NCI-H1417 treated with DMSO at 0.1 percent for 48 hours (cell line): ENCODE results near the gene ARHGAP44.

Source experiments
- DNase-seq: peaks from one replicate; lab custom pipeline; 2025; lab: John Stamatoyannopoulos, UW

The ARHGAP44 gene

DNA sequence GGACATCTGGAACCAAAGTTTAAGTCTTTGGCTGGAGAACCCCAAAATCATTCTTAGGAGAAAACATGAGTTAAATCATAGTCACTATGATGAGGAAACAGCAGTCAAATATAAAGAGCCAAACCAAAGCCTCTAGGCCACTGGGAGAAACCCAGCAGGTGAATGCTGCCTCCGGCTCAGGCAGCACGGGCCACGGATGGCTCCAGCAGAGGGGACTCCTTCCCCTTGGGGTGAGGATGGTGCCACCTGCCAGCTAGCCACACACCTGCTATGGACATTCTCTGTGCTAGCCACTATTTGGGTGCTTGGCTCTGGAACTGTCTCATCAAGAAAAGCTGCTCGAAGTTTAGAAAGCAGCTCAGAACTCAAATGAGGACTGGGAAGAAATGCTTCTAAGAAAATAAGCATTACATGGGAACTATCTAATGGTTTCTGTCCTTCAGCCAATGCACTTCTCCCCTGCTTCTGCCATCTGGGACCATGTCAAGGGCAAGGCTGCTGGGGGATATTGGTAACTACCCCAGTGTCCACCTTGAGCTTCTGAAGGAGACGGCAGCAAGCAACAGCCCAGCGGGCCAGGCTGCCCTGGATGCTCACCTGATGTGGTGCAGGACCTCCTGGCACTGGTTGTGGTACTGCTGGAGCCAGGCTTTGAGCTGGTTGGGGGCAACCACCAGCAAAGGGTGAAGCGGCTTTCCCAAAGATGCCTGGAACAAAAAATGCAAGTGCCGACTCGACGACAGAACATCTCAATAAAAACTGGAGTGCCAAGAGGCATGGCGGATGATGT is 206.0 kb downstream of the ARHGAP44 start:
- DNase-seq, result no peak

DNA sequence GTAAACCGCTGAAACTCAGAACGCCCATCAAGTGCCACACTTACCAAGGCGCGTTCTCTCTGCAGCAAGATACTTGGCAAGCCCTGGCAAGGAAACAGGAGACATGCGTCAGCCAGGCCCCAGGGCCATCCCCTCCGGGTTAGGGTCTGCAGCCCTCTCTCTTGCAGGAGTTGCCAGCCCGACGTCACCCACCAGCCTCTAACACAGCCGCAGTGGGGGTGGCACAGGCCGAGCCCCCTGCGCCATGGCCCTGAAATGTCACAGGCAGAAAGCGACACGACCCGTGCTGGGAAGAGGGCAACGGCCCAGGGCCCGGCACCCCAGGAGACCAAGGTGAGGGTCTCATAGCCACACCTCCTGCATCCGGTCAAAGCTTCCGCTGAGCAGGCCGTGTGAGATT is 206.6 kb downstream of the ARHGAP44 start:
- DNase-seq, result no peak

DNA sequence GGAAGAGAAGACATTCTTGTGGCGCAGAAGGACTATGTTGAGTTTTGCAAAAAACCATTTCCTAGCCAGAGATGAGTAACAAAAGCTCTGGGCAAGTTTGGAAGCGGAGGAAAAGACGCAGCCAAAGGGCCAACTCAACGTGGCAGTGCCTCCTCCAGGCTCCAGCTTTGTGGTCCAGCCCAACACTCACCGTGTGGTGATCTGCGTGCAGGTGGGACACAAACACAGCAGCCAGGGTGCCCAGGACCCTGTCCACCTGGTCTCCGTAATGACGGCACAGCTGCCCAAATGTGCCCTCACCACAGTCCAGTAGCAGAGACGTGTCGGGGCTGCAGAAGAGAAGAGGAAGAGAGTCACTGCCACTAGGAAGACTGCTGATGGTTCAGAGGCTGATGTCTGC is 207.1 kb downstream of the ARHGAP44 start:
- DNase-seq, result no peak

DNA sequence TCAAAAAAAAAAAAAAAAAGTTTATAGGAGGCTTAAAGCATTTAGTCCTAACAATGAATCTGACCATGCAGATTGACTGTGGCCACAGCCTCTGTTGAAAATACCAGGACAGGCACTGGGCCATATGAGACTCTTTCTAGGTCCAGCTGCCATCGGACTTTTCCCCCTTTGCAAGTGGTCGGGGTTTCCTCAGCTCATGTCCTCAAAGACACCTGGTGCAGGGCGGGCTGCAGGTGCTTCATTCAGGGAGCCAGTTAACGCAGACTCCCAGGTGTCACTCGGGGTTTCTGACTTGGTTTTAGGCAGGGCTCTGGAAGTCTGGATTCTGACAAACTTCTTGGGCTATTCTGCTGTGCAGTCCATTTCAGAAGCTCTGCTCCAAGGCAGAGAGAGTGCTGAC is 207.6 kb downstream of the ARHGAP44 start:
- DNase-seq, result no peak

DNA sequence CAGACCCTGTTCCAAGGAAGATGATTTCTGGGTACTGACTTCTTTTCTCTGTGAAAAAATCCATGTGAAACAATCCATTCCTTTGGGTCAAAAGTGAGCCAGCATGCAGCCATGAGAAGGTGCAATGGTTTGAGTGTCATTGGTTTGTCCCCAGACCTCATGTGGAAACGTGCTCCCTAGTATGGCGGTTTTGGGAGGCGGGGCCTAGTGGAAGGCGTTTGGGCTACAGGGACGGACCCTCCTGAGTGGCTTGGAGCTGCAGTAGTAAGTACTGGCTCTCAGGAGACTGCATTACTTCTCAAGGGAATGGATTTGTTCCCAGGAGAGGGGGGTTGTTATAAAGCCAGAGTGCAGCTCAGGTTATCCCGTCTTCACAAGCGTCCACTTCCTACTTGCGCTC is 209.2 kb downstream of the ARHGAP44 start:
- no peak for DNase-seq

DNA sequence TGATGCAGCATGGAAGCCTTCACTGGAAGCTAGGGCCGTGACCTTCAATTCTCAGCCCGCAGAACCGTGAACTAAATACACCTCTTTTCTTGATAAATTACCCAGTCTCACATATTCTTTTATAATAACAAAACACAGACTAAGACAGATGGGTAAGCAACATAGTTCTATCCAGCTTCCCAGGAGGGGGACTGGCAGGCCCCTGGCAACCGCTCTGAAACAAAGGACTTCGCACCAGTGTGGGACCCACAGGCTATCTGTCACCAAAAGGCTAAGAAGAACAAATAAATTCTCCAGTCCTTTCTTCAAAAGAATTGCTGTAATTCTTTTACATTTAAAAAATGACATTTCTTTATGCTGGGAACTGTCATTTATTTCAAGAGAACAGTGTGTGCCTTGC is 209.6 kb downstream of the ARHGAP44 start:
- DNase-seq, result no peak

DNA sequence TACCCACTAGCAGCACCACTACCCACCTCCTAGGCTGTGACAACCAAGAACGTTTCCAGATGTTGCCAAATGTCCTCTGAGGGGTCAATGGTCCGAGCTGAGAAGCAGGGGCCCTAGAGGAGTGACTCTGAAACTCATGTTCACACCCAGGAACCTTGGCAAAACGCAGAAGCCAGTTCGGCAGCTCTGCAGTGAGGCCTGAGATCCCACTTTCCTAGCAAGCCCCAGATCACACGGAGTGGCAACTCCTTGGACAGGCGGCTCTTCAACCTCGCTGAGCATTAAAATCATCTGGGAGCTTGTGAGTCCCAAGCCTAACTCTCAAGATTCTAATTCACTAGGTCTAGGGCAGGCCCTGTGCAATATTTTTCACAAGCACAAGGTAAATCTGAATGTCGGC is 211.3 kb downstream of the ARHGAP44 start:
- no peak for DNase-seq

DNA sequence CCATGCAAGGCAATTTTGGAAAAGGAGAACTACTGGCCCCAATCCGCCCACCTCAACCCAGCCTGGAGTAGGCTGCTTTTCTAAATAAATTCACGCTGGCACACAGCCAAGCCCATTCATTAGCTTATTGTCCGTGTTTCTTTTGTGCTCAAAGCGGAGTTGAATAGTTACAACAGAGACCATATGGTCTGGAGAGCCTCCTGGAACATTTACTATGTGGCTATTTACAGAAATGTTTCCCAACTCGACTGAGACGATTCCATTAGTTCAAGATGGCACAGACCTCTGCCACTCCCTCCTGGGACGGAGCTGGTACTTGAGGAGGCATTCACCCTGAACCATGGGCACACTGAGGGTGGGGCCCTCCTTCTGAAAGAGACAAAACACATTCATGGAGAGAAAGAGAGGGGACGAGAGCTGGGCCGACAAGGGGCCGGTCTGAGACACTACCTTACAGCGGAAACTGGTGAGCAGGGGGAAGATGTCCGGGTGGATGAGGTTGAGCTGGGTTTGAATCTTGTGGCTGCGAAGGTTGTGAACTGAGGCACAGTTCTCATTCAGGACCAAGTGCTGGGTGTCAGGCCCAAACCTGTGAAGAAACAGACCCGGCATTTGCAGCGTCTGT is 212.8 kb downstream of the ARHGAP44 start:
- no peak for DNase-seq

GRCh38 chr17:13002761-13003453 is 213.6 kb downstream of the ARHGAP44 start:
- no peak for DNase-seq

- DNase-seq, result no peak
These were observed 214.2 kb downstream of the ARHGAP44 start for GRCh38 chr17:13003454-13003851.

DNA sequence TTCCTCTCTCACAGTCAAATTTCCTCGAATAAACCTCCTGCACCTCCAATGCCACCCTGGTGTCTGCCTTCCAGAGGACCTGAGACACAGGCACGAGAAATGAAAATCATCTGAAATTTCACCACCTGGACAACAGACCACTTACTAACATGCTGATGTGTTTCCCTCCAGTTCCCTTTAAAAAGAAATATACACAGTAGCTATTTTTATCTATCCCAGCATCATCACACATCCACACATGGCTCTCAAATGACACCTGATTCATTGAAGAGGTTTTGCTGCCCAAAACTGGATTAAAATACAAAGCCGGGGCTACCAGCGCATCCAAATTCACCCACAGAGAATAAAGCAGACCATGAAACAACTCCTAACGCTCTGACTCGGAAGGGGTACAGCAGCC is 214.6 kb downstream of the ARHGAP44 start:
- DNase-seq, result no peak

- no peak for DNase-seq
These were observed 215.0 kb downstream of the ARHGAP44 start for GRCh38 chr17:13004336-13004735.

DNA sequence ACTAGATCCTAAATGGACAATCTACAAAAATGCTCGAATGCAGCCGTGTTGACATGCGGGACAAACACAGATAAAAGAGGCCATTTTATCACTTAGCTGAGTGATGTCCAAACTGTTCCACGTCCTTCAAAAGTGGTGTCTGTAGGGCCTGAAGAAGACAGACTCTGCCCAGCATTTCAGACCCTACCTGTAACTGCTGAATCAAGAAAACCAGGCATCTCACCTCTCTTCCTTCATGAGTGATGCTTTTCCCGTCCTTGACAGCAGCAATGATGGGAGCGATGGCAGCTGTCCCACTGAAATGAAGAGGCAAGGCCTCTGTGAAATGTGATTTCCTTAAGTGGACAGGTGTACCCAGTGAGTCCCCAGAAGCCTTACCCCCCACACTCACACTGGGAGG is 216.2 kb downstream of the ARHGAP44 start:
- no peak for DNase-seq

- no peak for DNase-seq
These were observed 219.2 kb downstream of the ARHGAP44 start for GRCh38 chr17:13008461-13008860.

DNA sequence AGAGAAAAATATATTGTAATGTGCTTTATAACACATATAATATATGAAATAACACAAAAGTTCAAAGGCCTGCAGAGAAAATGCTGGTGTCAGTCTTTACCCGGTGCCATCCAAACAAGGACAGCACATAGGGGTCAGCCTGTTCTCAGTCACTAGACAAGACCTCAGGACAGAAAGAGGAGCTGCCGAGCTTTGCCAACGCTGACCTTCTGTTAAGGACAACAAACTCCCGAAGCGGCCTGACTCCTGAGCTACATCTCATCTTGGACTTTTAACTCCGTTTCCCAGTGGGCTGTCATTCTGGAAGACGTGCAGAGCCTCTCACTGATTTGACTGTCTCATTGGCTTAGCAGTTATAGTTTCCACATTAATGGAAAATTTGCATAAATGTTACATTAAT is 221.7 kb downstream of the ARHGAP44 start:
- no peak for DNase-seq

- DNase-seq, result no peak
These were observed 225.5 kb downstream of the ARHGAP44 start for GRCh38 chr17:13014801-13015200.

DNA sequence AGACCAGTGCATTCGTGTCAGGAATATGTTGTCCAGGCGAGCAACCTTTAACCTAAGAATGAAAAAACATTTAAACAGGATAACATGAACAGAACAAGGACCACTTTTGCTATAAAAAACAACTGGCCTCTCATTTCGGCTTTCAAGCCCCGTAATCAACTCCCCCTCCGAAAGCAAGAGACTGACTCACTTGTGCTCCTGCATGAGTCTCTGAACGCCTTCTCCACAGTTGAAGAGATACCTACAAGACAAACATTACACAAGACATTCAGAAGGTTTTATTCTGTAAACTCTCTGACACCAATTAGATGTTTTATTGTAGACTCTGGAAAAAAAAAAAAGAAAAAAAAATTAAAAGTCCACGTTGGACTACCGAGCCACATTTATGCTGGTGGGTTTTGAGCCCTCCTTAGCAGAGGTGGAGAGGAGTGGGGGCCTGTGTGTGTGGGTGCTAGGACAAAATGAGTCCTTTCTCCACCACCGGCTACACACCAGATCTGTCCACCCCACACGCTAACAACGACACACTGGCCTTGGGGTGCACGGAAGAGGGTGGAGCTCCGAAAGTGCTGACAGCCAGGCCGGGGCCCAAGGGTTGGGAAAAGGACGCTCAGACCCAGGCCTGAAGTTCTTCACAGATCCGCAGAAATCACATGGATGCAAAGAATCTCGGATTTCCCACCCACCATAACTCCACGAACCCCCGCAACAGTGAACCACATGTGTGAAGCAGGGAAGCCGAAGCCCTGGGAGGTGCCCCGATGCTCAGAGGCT is 227.8 kb downstream of the ARHGAP44 start:
- DNase-seq, result no peak

DNA sequence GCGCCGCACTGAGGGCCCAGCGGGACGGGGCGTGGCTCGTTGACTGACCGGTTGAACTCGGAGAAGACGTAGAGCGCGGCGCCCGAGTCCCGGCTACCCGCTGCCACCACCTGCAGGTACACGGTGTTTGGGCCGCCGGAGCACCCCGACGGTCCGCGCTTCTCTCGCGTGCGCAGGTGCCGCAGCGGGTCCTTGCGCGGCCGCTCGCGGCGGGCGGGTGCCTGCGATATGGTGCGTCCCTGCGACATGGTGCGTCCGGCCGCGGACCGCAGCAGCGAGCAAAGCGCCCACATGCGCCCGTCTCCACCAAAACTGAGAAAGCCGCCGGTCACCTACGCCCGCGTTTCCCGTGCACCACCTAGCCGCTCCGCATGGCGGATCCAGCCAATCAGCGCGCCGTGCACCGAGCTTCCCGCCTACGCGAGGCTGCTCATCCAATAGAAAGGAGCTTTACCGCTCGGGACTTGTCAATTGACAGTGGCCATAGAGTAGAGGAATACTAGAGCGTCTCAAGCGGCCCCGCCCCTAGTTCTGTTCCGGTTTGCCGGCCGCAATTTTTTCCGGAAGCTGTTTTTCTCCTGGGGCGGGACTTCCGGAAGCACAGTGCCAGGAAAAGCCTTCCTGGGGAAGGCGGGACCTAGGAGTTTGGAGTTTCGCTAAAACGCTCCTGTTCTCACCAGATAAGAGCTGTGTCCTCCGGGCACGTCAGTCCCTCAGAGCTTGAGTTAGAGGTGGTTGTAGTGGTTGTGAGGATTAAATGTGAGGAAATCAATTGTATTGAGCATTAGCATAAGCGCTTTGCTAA is 228.6 kb downstream of the ARHGAP44 start, which contains the start of gene ELAC2:
Gene ELAC2 (minus strand): TSS at position 373 of the 805 bp plus-strand sequence. CDS start 80 bp downstream, at position 293.
- peak; percentile 73 for DNase-seq

DNA sequence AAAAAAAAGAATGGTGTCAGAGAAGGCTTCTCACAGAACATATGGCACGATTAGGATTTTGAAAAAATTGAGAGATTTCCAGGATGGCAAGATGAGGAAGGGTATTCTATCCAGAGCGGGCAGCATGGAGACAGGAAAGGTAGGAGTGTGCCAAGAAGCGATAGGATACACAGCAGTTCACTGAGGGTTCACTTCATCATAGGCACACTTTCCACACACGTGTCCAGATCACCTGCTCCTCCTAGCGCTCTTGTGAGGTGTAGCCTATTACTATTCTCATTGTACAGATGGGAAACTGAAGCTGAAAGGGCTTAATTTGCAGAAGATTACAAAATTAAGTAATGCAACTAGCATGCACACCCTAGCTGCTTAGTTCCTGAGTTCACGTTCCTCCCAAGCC is 234.7 kb downstream of the ARHGAP44 start:
- no peak for DNase-seq

- peak; percentile 1 for DNase-seq
These were observed 235.4 kb downstream of the ARHGAP44 start for GRCh38 chr17:13024526-13025257.

DNA sequence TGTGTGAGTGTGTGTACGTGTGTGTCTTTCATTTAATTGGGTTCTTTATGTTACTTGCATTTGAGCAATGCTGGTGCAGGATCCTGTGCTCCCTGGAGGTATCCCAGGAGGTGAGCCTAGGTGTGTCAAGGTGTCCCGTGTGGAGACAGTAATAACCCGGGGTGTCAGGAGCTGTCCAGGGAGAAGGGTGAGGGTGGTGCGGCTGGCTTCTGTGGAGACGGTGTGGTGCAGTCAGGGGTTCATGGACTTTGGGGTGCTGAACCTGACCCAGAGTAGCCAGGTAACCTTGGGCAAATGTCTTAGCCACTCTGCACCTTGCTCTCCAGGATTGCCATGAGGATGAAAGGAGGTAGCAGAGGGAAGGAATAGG is 235.9 kb downstream of the ARHGAP44 start:
- DNase-seq, result no peak
